ENCODE data around the gene MACROD2.
"Not testable (repeated sequence)": the region's sequence is repeated elsewhere in the genome, so short reads cannot be mapped to it uniquely, and the experiment has no call there.

MACROD2 gene

DNA sequence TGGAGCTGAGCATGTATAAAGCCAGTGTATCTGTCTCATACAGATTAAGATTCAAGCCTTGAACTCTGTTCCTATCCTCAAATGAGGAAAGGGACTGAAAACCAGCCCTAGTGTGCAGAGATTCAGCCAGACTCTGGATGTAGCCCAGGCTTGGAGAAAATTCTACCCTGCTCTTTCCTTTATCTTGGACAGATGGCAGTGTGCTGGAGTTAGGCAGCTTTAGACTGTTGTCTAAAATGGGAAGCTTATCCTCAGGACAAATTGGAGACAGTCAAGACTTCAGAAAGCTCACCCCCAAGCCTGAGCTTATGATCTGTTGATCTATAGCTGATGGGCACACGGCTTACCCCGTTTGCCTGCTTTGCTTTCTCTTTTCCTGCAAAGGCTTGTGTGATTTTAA is 1520.4 kb downstream of the MACROD2 start:
- no peak for FAIRE-seq

DNA sequence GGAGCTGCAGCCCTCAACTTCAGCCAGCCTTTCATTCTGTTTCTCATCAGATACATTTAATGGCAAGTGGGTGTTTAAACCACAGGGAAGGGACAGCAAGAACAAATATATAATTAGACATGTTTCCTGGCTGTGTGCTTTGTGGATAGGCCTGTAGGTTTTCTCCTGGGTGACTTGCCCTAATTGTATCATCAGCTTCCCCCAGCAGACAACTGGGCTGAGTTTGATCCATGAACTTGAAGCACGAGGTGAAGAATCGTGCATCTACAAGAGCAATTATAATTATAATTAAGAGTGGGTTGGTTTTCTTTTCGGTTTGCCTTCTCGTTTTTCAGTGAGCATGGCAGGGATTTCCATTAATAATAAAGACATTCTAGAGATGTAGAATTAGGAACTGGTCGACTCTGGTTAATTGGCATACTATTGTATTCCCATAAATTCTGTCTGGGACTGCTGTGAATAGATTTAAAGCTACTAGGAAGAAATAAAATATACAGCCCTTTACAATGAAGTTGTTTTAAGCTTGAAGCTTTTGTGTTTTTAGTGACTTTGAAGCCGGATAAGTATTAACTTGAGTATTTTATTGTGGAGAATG is 1525.7 kb downstream of the MACROD2 start:
- FAIRE-seq = no peak

GRCh38 chr20:15523400-15523799 is 1528.1 kb downstream of the MACROD2 start:
- no peak for FAIRE-seq

DNA sequence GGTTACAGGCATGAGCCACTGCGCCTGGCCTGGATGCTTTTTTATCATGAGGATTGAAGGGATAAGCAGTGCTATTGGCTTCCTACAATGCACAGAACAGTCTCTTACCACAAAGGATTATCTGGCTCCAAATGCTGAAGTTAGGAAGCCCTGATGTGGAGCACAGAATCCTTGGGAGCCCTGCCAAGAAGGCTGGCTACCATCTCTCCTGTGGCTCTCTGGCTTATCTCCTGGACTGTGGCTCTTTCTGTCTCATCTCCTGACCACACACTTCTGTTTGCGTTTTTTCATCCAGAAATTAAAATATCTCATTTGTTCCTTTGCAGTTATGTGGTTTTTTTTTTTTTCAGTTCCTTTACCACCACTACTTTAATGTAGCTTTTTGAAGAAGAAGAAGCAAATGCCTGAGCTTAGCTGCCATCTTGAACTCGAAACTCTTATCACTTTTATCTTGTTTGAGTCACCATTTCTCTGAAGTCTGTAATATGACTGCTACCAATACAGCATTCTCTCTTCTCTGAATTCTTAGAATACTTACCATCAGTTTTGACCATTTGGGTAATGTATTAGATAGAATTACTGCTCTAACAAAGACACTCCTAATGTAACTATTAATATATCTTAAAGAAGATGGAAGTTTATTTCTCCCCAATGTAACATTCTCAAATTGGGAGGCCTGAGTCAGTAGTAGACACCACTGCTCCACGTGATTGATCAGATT is 1533.2 kb downstream of the MACROD2 start:
- FAIRE-seq = no peak

- no peak for FAIRE-seq
Observed at GRCh38 chr20:15535863-15536262, 1540.5 kb downstream of the MACROD2 start.

DNA sequence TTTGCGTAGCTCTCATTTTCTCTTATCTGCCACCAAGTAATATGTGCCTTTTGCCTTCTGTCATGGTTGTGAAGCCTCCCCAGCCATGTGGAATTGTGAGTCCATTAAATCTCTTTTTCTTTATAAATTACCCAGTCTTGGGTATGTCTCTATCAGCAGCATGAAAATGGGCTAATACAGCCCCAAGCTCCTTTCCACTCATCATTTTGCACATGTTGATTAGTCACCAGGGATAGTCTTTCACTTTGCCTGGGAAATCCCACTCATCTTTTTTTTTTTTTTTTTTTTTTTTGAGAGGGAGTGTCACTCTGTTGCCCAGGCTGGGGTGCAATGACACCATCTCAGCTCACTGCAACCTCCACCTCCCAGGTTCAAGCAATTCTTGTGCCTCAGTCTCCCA is 1541.9 kb downstream of the MACROD2 start:
- FAIRE-seq = not testable (repeated sequence)

DNA sequence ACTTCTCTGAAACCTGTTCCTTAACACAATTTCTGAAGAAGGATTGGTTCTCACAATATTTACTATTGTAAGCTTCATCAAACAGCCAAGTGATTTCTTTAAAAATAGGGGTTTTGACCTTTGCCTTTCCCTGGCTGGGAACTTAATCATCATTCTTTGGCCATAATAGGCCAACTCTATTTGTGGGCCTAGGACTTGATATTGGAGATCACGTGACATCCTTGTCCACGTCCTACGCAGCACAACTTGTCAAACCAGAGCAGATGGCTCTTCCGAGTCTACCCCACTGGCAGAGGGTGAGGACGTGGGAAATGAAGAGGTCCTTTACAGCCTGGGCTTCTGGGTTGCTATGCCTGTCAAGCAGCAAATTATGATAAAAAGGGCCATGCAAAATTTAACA is 1547.3 kb downstream of the MACROD2 start:
- FAIRE-seq = no peak

- FAIRE-seq = no peak
Observed at GRCh38 chr20:15544742-15545141, 1549.4 kb downstream of the MACROD2 start.

- FAIRE-seq = no peak
Observed at GRCh38 chr20:15546525-15547023, 1551.3 kb downstream of the MACROD2 start.

GRCh38 chr20:15547119-15547518 is 1551.8 kb downstream of the MACROD2 start:
- FAIRE-seq = no peak

GRCh38 chr20:15550116-15550870 is 1555.0 kb downstream of the MACROD2 start:
- FAIRE-seq = peak; percentile 98

GRCh38 chr20:15555913-15556312 is 1560.6 kb downstream of the MACROD2 start:
- FAIRE-seq = no peak

GRCh38 chr20:15556869-15557268 is 1561.6 kb downstream of the MACROD2 start:
- FAIRE-seq = no peak

DNA sequence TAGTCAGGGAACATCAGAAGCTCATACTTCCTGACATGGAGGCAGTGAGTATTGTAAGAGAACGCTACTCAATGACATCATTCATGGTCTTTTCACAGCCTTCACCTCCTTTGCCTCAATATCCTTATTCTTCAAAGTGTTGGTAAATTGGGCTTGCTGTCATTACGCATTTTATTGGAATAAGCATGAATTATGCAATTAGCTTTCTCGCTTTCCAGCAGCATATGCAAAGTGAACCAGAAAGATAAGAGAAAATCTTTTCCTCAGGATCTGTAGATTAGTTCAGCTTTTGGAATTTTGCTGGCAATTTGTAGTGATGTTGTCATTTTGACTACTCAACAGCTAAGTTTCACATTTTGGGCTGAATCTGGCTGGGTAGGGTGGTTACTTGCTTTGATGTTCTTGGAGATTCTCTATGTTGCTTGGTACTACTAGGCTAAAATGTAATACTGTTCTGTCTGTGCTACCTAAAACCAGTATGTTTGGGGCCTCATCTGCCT is 1565.8 kb downstream of the MACROD2 start:
- FAIRE-seq = no peak

DNA sequence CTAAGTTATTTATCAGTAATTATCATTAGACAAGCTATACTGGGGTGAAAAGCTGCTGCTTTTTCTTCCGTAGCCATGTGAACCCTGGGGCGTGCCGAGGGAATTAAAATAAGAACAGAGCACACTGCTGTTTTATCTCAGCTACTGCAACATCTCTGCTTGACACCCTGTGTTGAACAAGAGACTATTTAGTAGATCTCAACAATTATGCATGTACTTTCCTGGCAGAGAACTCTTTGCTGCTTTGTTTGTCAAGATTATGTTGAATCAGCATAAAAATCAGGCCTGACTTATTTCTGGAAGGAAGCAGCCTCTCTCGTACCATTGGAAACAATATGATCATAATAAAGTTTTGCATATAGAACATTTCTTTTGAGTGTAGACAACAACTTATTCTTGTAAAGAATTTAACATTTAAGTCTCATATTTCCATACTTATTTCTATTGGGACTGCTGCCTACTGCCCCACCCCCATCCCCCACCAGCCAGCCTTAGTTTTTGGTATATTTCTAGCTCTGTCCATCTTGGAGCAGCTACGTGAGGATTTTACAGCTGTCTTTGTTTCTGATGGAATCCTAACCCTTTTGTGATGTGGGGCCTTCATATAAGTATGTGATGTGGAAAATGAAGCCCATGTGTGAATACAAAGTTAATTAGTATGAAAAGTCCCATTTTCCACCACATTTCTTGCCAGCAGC is 1566.5 kb downstream of the MACROD2 start:
- FAIRE-seq = no peak

GRCh38 chr20:15563836-15564235 is 1568.5 kb downstream of the MACROD2 start:
- FAIRE-seq = no peak

DNA sequence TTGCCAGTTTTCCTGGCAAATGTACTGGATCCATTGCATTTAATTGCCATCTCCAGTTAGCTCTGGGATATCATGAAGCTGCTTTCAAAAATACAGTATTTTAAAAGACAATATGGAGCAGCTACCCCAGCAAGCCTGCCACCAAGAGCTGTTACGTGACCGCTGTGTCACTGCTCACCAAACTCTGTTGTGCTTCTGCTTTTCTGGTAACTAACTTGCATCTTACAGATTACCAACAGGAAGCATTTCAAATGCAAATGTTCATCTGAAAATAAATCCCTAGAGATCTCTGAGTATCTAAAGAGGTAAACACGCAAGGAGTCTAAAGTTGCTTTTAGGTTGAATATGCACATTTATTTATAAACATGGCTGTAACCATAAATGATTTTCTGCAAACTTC is 1569.7 kb downstream of the MACROD2 start:
- no peak for FAIRE-seq

- FAIRE-seq = no peak
Observed at GRCh38 chr20:15565786-15566185, 1570.5 kb downstream of the MACROD2 start.

DNA sequence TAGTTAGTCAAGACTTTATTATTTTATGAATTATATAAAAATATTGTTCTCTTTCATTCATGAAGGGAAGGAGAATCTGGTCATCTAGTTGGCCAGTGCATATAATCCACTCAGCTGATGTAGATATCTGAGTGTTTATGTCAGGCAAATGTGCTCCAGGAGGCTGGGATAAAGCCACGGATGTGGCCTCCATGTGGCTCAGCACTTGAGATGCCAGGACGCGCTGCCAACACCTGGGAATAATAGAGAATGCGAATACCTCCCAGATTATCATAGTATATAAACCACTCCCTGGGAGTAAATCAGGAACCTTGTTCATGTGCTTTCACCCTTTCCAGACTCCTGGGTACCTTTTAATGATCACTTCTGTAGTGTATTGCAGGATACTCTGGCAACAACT is 1571.9 kb downstream of the MACROD2 start:
- FAIRE-seq = no peak

DNA sequence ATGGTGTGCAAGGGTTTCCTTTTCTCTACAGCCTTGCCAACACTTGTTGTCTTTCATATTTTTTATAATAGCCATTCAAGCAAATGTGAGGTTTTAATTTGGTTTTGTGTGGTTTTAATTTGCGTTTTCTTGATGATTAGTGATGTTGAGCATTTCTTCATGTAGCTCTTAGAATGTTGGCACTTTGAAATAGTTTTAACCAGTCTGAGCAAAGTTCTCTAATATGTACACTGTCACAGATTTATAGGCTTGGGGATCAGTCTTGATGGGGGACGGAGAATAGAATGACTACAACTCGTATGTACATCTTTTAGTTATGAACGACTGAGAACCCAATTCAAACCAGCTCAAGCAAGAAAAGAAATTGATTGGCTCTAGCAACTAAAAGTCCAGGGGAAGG is 1574.8 kb downstream of the MACROD2 start:
- no peak for FAIRE-seq

DNA sequence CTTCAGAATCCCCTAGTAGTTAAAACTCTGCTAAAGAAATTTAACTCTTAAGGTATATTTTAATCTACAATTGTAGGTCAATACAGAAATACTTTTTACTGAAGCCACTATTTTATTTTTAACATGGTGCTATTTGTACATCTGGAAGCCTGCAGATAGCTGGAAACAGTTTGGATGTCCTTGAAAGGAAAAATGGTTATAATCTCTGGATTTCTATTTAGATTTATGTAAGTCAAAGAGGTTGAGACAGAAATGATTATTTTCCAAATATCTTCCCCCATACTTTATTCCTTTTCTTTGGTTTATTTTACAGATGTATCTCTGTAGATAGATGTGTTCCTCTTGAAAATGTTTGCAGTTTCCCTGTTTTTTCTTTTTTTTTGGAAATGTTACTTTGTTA is 1575.7 kb downstream of the MACROD2 start:
- FAIRE-seq = no peak

DNA sequence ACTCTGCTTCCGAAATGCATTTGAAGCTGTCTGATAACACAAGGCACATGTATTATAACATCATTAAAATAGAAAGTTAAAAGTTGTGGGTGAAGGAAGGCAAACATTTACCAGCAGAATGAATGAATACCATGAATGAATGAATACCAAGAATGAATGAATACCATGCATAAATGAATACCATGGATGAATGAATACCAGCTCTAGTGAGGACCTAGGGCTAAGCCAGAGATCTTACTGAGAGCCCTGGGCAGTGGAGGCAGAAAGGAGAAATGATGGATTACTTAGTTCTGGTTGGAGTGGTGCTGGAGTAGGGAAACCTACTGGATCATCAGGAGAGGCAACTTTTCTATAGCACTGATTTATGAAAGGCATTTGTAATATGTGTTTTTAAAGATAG is 1579.9 kb downstream of the MACROD2 start:
- no peak for FAIRE-seq

- FAIRE-seq = no peak
Observed at GRCh38 chr20:15576411-15576810, 1581.1 kb downstream of the MACROD2 start.

Data from G401.6 (cell line).